Thyroid gland (tissue), 4 donors: ENCODE results near the gene SOCS7. TPM values are rescaled to one million over a fixed set of nuclear protein-coding genes. Genes with fewer than 3 reads are reported as not detected.

Experiments
- DNase-seq, 2 donors: peaks; one replicate each; pipeline ENCODE4 v3.0.0-alpha.2; 2019
- H3K27ac ChIP-seq, 3 donors: fragments of 200-600 bp; sonication (generic); 1 replicate in 2 of 3; 2 replicates in 1 of 3; pipeline ENCODE4 v1.5.1; 2016 to 2019; ENCODE audit warnings: mild to moderate bottlenecking in 1 of 3, moderate library complexity in 1 of 3
- H3K27me3 ChIP-seq: fragments of 200-600 bp; sonication (generic); one replicate; pipeline ENCODE4 v1.5.1; 2019
- H3K36me3 ChIP-seq, 2 donors: fragments of 200-600 bp; sonication (generic); one replicate each; pipeline ENCODE4 v1.5.1; 2016 to 2019
- H3K4me1 ChIP-seq, 2 donors: fragments of 200-600 bp; sonication (generic); one replicate each; pipeline ENCODE4 v1.5.1; 2017 to 2019
- H3K4me3 ChIP-seq, 3 donors: fragments of 200-600 bp; sonication (generic); replicated peaks in 1 of 3; 1 replicate in 2 of 3; 2 replicates in 1 of 3; pipeline ENCODE4 v1.5.1; 2016; ENCODE audit warnings: mild to moderate bottlenecking in 1 of 3
- H3K9me3 ChIP-seq: fragments of 200-600 bp; sonication (generic); one replicate; pipeline ENCODE4 v1.5.1; 2017
- CTCF ChIP-seq, 6 experiments: fragments of 200-600 bp in 3 of 6; fragments of 450-650 bp in 3 of 6; sonication (generic) in 3 of 6; IDR thresholded peaks; one replicate each; pipeline ENCODE4 v1.5.1; 2016 to 2019; ENCODE audit warnings: antibody characterized with exemption in 6 of 6, mild to moderate bottlenecking in 2 of 6, inconsistent platforms in 1 of 6, moderate library complexity in 1 of 6
- POLR2A ChIP-seq, 2 donors: fragments of 450-650 bp; IDR thresholded peaks; one replicate each; pipeline ENCODE4 v1.6.1; 2017; ENCODE audit warnings: antibody characterized with exemption in 2 of 2, mild to moderate bottlenecking in 2 of 2, moderate library complexity in 1 of 2
- WGBS, 2 donors: methylation state at CpG; one replicate each; pipeline ENCODE4 v1.1.5; 2017; 5-methylcytosine and 5-hydroxymethylcytosine counted together
- intact Hi-C: fragments of 100-400 bp; cut with DNase I; formaldehyde crosslinking; loops from one replicate; pipeline ENCODE4 v1.15.1; 2023
- total RNA-seq, 4 donors: library from RNA; depleted of rRNA; stranded (reverse); fragments of >200 nt; gene quantifications; one replicate each; pipeline ENCODE4 v1.2.3, GENCODE V29; 2016

SOCS7 gene
- total RNA-seq, 4 donors from 2014 or later, result 17.1 to 22.3 (median 20.1) TPM

DNA sequence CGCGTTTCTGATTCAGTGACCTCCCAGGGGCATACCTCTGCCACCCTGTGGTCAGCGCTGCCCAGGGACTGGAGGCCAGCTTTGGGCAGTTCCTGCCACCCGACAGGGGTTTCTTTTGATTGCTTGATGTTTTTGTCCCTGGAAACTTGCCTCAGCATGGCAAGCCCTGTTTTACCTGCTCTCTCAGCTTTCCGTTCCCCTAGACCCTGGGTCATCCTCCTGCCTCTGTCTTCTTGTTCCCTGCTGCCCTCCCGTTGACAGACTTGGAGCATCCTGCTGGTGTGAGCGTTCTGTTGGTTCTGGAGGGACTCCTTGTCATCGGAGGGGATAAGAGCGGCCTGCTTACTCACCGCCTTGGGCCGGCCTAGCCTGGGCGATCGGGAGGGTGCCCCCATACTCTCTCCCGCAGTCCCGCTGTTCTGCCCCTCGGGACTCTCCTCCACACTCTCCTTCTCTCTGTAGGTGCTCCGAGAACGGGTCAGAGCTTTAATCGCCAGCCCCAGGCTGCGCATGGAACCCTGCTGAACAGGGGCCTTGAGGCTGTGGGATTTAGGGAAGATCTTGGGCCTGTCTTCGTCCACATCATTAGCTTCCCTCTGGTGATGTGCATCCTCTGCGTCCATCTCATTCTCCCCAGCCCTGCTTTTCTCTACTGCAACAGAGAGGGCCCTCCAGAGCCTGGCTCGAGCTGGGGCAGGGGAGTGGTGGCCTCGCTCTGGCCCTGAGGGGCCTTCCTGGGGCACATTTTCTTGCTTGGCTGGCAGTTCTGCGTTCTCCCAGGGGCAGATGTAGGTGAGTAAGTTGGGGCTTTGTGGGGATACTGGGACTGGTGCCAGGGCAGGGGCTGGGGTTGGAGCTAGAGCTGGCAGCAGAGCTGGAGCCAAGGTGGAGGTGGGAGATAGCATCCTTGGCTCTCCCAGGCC, 21.6 kb upstream of the SOCS7 start:
- Histone ChIP-seq H3K36me3 (no peaks in the 10 kb centered on the region), H3K27ac (no peak overlapping the region), H3K4me1 (peaks cover 3 to 10% of the 10 kb centered on the region in 2 donors), H3K4me3 (no peak overlapping the region), H3K27me3 (no peaks in the 10 kb centered on the region), H3K9me3 (no peaks in the 10 kb centered on the region)
- TF ChIP-seq POLR2A (IDR thresholded peaks at IDR 0.05) (no peak), CTCF (IDR thresholded peaks at IDR 0.05) (no peak)
- intact Hi-C loops, result no loop called here
- WGBS, 2 donors, result 87% methylated on average over 25 of the region's 25 CpGs
- DNase-seq, result no peak

DNA sequence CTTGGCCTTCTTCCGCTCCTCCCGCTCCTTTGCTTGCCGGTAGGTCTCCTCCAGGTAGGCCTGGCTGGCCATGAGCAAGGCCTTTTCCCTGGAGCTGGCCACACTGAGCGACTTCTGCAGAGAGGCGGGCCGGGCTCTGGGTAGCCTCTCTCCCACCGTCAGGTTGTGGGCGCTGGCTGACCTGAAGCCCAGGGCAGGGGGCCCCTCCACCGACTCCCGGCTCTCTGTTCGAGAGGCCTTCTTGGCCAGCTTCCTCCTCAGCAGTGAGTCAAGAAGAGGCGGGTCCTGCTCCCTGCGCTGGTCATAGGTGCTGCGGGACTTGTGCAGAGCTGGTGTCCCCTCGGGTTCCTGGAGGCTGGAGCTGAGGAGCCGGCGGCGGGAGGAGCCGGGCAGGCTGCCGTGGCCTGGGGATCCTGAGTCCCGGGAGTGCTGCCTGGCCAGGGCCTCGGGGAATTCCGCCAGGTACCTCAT, 20.7 kb upstream of the SOCS7 start:
- no peaks in the 10 kb centered on the region for H3K27me3 ChIP-seq

GRCh38 chr17:38332735-38333134, 18.9 kb upstream of the SOCS7 start:
- H3K27ac ChIP-seq, result no peak overlapping the region
- H3K4me1 ChIP-seq, result no peaks in the 10 kb centered on the region
- no peaks in the 10 kb centered on the region for H3K9me3 ChIP-seq
- DNase-seq, result no peak
- 86 to 98% methylated on average over 6 to 7 of the region's 7 CpGs for WGBS, 2 donors
- no peak overlapping the region for H3K4me3 ChIP-seq
- intact Hi-C loops, result no loop called here
- no peaks in the 10 kb centered on the region for H3K36me3 ChIP-seq
- TF ChIP-seq CTCF (IDR thresholded peaks at IDR 0.05) (no peak), POLR2A (IDR thresholded peaks at IDR 0.05) (no peak)
- no peaks in the 10 kb centered on the region for H3K27me3 ChIP-seq

More for the DNA sequence above, 20.7 kb upstream of the SOCS7 start:
- Histone ChIP-seq H3K9me3 (no peaks in the 10 kb centered on the region), H3K4me3 (no peak overlapping the region), H3K27ac (no peak overlapping the region), H3K36me3 (no peaks in the 10 kb centered on the region), H3K4me1 (peaks cover 0 to under 1% of the 10 kb centered on the region in 2 donors)
- intact Hi-C loops, result no loop called here
- DNase-seq, result no peak
- no peak for TF ChIP-seq CTCF (IDR thresholded peaks at IDR 0.05)
- no peak for TF ChIP-seq POLR2A (IDR thresholded peaks at IDR 0.05)
- WGBS, 2 donors, result 72 to 76% methylated on average over 15 to 16 of the region's 23 CpGs

GRCh38 chr17:38333635-38334295, 17.9 kb upstream of the SOCS7 start:
- H3K4me1 ChIP-seq, result no peaks in the 10 kb centered on the region
- no peaks in the 10 kb centered on the region for H3K27me3 ChIP-seq
- no peak for DNase-seq
- no peak overlapping the region for H3K27ac ChIP-seq
- TF ChIP-seq CTCF (IDR thresholded peaks at IDR 0.05), result peak in 3 of 6 experiments; percentile 7 to 28 (median 12)
- no peak for TF ChIP-seq POLR2A (IDR thresholded peaks at IDR 0.05)
- no peaks in the 10 kb centered on the region for H3K9me3 ChIP-seq
- no peak overlapping the region for H3K4me3 ChIP-seq
- WGBS, 2 donors, result 45 to 48% methylated on average over 12 of the region's 12 CpGs
- intact Hi-C loops, result no loop called here
- no peaks in the 10 kb centered on the region for H3K36me3 ChIP-seq
